Stimulated activated effector memory CD8-positive, alpha-beta T cell treated with anti-CD3 and anti-CD28 coated beads, Interleukin-12 subunit alpha, Interleukin-12 subunit beta, amount 100 ng/mL, for 72 hours (primary cell): ENCODE measurements around the gene NDUFA11.
A peak's percentile ranks its signal among the peaks of the same experiment; 100 is the strongest.

Experiments used
- ATAC-seq: fragments of 150-1000 bp; cut with Tn5 transposase; 2 replicates; pipeline ENCODE4 v1.10.0; 2021
- DNase-seq, 2 donors: peaks; one replicate each; pipeline ENCODE4 v3.0.0; 2021 to 2022; ENCODE audit warnings: low spot score in 2 of 2
- H3K27ac Mint-ChIP-seq: one replicate; pipeline ENCODE4 v1.8.0; 2022; ENCODE audit warnings: mild to moderate bottlenecking, mixed read lengths
- H3K36me3 Mint-ChIP-seq: one replicate; pipeline ENCODE4 v1.8.0; 2022; ENCODE audit warnings: mild to moderate bottlenecking, mixed read lengths
- H3K4me1 Mint-ChIP-seq: one replicate; pipeline ENCODE4 v1.8.0; 2022; ENCODE audit warnings: mixed read lengths
- H3K4me3 Mint-ChIP-seq: one replicate; pipeline ENCODE4 v1.8.0; 2022; ENCODE audit warnings: mild to moderate bottlenecking, mixed read lengths
- H3K9me3 Mint-ChIP-seq: one replicate; pipeline ENCODE4 v1.8.0; 2022; ENCODE audit warnings: mixed read lengths

Gene NDUFA11

DNA sequence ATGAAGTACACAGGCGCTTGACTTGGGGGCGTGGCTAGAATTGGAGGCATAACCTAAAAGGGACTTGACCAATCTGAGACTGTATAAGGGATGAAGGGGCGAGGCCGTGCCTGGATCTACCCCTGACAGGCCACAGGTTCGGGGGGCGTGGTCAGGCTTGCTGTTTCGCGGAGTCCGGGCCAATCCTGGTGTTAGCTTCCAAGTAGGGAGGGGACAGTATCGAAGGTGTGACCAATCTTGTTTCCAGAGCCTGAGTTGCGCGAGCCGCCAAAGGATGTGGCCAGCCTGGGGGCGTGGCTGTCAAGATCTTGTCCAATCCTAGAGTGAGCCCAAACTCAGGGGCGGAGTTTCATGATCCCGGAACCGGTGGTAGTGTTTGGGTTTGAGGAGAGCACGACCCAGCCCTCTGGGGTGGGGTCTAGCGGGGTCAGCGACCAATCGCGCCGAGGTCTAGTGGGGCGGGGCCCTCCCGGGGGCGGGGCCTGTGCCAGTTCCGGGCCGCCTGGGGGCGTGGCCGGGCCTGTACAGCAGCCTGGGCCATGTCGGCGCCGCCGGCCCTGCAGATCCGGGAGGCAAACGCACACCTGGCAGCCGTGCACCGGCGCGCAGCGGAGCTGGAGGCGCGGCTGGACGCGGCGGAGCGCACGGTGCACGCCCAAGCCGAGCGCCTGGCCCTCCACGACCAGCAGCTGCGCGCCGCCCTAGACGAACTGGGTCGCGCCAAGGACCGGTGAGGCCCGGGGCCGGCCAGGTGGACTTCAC, 943 bp upstream of the NDUFA11 start, which contains the start of gene VMAC:
TSS of gene VMAC (plus strand) at position 521 of the 762 bp plus-strand sequence. CDS start at position 540, 19 bp downstream.
- DNase-seq: peak; percentile 98 to 99
- peaks cover 42% of the 10 kb centered on the region for H3K4me1 Mint-ChIP-seq
- peak; percentile 83 for ATAC-seq
- peak within 1 kb of the TSS; percentile 100 for H3K27ac Mint-ChIP-seq
- peak within 1 kb of the TSS; percentile 99 for H3K4me3 Mint-ChIP-seq
- H3K9me3 Mint-ChIP-seq: no peaks in the 10 kb centered on the region
- H3K36me3 Mint-ChIP-seq: peaks cover 46% of the 10 kb centered on the region

DNA sequence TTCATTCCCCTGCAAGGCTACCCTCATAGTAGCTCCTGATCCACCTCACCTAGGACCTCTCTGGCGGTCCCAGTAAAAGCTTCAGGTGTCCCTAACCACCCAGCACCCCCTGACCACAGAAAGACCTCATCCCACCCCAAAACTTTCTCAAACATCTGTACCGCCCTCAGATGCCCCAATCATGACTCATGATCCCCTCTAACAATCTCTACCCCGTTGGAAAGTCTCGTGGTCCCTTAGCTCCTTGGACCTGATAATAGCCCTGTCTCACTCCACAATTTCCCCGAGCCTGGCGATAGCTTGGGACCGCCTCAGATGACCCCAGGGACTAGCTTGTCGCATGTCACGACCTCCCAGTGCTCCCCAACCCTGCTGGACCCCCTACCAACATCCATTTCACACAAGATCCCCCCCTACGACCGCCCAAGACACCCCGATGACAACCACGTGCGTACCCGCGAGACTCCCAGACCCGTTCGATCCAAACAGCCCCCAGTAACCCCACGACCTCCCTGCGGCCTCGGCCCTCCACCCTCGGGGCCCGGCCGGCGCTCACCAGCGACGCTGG, 450 bp downstream of the NDUFA11 start:
- peak overlapping the region; percentile 99 for H3K4me3 Mint-ChIP-seq
- H3K4me1 Mint-ChIP-seq: peaks cover 42% of the 10 kb centered on the region
- peak overlapping the region; percentile 100 for H3K27ac Mint-ChIP-seq
- ATAC-seq: no peak
- no peaks in the 10 kb centered on the region for H3K9me3 Mint-ChIP-seq
- DNase-seq: no peak
- peaks cover 49% of the 10 kb centered on the region for H3K36me3 Mint-ChIP-seq

DNA sequence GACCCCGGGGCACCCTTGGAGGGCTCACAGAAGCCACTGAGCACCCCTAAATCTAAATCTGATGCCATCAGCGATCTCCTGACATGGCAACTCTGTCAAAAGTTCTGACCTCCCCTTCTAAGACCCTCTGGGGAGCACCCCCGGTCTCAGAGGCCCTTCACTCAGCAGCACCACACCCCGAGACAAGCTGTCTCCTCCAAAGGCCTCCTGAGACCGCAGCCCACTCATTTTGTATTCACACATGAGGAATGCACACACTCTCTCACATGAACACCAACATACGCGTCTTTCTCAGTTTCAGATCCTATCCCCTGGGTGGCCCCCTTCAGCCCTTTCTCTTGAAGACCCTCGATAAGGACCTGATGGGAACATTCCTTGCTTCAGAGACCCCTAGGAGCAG, 2.6 kb downstream of the NDUFA11 start:
- ATAC-seq (no peak), DNase-seq (no peak)
- peak overlapping the region; percentile 87 for H3K27ac Mint-ChIP-seq
- H3K36me3 Mint-ChIP-seq: peaks cover 53% of the 10 kb centered on the region
- H3K9me3 Mint-ChIP-seq: no peaks in the 10 kb centered on the region
- H3K4me1 Mint-ChIP-seq: peaks cover 27% of the 10 kb centered on the region
- H3K4me3 Mint-ChIP-seq: no peak overlapping the region

DNA sequence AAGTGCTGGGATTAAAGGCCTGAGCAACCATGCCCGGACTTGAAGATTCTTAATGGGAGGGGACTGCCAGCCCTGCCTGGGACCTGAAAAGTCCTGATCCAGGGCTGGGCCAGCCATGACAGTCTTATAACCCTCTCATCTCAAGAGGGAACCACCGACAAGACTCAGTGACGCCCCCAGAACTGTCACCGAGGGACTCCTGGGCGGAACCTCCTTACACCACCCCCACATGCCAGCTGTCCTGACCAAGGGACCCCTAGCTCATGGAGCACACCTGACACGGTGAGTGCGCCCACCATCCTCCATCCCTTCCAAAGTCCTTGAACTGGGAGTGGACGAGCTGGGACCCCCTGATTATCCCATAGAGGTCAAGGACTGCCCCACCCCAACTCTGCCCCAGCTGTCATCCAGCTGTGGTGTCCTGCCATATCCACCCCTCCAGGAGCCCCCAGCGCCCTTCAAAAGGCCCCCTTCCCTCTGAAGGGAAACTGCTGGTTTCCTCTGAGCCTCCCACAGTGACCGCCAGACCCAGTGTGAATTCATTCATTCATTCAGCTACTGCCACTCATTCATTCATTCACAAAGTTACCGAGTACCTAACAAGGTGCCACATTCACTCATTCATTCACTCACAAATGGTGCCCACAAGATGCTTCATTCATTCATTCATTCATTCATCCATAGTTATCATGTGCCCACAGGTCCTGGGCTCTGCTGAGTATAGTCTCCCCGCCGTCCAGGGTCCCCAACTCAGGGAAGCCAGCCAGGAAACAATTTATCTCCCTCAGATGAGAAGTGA, 3.7 kb downstream of the NDUFA11 start:
- H3K36me3 Mint-ChIP-seq: peaks cover 57% of the 10 kb centered on the region
- H3K4me3 Mint-ChIP-seq: no peak overlapping the region
- peak overlapping the region; percentile 67 for H3K27ac Mint-ChIP-seq

DNA sequence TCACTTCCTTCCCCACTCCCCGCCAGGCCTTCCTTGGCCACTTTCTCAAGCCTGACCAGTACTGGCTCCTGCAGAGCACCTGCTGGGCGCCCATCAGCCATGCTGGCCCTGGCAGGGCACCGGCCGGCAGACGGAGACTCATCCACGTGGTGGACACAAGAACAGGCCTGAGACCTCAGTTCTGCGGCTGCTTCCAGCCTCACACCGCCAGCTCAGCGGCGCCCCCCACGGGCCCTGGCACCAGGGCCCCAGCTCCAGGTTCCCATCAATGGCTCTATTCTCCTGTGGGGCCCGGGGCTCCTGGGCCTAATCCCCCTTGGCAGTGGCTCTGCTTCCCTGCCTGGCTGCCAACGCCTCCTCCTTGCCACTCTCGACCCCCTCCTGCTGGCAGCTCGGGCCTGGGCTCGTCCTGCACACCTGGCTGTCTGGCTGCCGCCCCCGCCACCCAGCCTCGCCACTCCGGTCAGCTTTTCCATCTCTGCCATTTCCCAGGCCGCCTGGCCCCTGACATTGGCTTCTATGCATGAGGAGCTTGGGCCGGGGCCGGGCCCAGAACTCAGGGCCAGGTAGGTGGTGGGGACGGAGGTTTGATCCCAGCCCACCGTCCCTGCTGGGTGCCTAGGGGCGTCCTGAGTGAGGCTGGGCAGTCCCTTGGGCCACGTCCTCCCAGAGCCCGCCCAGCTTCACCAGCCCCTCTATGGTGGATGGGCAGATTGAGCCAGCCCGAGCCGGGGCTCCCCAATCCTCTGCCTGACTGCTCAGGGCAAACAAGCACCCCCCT, 6.2 kb downstream of the NDUFA11 start:
- no peak for ATAC-seq
- Mint-ChIP-seq H3K4me1 (peaks cover 15% of the 10 kb centered on the region), H3K27ac (peak overlapping the region; percentile 78), H3K36me3 (peaks cover 38% of the 10 kb centered on the region), H3K4me3 (no peak overlapping the region), H3K9me3 (no peaks in the 10 kb centered on the region)
- DNase-seq: no peak

More for the DNA sequence above, 3.7 kb downstream of the NDUFA11 start:
- ATAC-seq (no peak), DNase-seq (no peak)
- Mint-ChIP-seq H3K4me1 (peaks cover 27% of the 10 kb centered on the region), H3K9me3 (no peaks in the 10 kb centered on the region)

DNA sequence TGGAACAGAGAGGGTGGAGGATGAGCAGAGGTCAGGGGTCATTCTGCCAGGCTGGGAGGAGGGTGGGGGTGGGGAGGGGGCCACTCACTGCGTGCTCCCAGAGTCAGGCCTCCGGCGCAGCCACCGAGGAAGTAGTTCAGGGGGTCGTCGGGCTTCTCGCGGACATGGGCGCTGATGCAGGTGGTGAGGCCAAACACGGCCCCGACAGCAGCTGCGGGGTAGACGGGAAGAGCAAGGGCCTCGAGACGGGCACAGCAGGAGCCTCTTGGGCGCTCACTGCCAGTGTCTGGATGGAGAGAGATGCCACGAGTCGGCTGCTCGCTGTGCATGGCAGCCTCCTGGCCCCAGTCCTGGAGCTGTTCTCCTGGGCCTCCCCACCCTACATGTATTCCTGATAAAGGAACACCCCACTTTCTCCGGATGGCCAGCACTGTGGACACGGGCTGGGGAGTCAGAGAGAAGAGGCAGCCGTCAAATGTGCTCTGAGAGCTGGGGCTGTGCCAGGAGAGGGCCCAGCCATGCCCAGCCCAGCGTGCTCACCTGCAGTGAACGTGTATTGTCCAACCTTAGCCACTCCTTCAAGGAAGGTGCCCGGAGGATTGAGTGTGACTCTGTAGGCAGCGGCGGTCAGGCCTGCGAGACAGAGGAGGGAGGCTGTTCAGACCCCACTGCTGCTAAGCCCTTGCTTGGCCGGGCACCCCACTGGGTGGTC, 7.1 kb downstream of the NDUFA11 start:
- ATAC-seq (no peak), DNase-seq (no peak)
- Mint-ChIP-seq H3K4me1 (peaks cover 21% of the 10 kb centered on the region), H3K36me3 (peaks cover 32% of the 10 kb centered on the region), H3K4me3 (no peak overlapping the region), H3K9me3 (no peaks in the 10 kb centered on the region), H3K27ac (no peak overlapping the region)

DNA sequence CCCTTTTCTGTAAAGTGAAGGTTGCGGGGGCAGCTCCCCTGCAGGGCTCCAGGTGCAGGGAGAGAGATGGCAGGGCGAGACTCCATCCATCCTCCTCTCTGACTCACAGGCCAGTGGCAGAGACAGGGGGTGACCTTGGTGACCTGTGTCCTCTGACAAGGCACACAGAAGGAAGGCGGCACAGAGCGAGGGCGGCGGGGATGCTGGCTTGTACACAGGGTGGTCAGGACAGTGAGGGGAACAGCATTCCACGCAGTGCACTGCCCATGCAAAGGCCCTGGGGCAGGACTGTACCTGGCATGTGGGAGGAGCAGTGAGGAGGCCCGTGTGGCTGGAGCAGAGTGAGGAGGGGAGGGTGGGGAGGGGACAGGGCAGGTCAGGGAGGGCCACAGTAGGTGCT, 7.7 kb downstream of the NDUFA11 start:
- no peak for DNase-seq
- H3K4me1 Mint-ChIP-seq: peaks cover 14% of the 10 kb centered on the region
- H3K9me3 Mint-ChIP-seq: no peaks in the 10 kb centered on the region
- H3K36me3 Mint-ChIP-seq: peaks cover 31% of the 10 kb centered on the region
- peak overlapping the region; percentile 56 for H3K27ac Mint-ChIP-seq
- ATAC-seq: no peak
- no peak overlapping the region for H3K4me3 Mint-ChIP-seq

DNA sequence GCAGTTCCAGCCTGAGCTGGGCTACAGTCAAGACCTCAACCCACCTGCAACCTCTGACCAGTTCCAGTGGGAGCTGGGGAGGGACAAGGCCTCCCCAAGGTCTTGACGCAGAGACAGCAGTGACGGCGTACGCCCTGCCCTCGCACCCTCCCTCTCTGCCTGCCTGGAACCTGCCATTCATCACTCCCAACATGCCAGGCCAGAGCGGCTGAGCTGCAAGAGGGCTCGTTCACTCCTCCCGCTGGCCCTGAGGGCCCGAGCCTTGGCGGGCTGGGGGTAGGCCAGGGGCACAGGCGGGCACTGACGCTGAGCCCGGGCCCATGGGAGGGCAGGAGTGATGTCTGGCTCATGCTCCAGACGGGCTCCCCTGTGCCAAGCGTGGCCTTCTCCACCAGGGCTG, 8.2 kb downstream of the NDUFA11 start:
- DNase-seq: no peak
- Mint-ChIP-seq H3K4me1 (peaks cover 12% of the 10 kb centered on the region), H3K9me3 (no peaks in the 10 kb centered on the region), H3K27ac (peak overlapping the region; percentile 56), H3K36me3 (peaks cover 27% of the 10 kb centered on the region), H3K4me3 (no peak overlapping the region)
- no peak for ATAC-seq

DNA sequence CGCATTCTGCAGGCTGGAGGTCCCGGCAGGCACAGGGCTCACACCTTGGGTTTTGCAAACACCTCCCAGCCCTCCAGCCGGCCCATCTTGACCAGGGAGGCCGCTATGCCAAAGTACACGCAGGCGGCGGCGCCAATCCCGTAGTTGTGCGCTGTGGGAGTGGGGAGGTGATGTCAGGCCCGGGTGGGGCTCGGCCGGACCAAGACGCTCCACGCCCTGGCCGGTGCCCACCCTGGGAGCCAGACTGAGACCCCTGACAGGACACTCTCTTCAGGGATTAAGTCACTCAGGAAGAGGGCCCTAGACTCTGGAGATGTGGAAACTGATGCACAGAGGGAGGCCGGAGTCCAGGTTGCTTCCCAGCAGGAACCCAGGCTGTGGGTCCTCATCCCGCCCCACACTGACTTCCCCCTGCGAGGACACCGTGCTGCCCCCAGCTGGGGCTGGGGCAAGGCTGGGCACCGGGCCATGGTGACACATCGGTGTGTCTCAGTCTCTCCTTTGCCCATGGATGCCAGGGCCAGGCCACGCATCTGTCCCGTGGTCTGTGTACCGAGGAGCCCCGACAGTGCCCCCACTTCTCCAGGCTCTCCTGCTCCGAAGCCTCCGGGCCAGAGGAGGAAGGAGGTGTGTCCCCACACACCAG, 8.8 kb downstream of the NDUFA11 start:
- Mint-ChIP-seq H3K4me1 (peaks cover 7% of the 10 kb centered on the region), H3K9me3 (no peaks in the 10 kb centered on the region), H3K27ac (no peak overlapping the region), H3K4me3 (no peak overlapping the region), H3K36me3 (peaks cover 23% of the 10 kb centered on the region)
- ATAC-seq (no peak), DNase-seq (no peak)

DNA sequence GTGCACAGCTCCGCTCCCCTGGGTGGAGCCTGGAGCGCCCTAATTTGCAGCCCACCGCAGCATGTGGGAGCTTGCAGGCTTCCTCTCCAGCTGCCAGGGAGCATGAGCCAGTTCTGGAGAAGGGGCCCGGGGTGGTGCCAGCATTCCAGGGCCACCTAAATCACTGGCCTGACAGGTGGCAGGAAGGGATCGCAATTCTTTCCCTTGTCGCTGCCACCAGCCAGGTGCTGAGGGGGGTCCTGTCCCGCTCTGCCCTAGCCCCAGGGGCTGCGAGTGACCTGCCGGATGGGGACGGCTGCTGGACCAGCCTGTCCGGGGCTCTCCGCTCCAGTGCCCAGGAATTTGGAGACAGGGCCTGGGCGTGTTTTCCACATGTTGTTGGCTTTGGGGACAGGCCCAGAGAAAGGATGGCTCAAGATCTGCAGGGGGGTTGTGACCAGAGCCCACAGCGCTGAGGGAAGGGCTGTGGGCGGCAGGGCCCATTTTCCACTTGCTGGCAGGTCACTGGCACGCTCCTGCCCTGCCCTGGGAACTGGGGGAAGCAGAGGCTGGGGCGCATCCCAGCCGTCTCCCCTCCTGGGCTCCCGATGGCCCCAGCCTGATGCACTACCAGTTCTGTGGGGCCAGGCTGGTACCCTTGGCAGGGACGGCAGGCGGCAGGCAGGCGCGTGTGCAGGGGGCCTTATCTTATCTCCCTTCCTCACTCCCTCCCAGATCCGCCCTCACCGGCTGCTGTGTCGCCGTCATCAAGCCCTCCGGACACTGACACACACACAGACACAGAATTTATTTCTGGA, 9.5 kb downstream of the NDUFA11 start:
- no peak overlapping the region for H3K4me3 Mint-ChIP-seq
- H3K27ac Mint-ChIP-seq: no peak overlapping the region
- peaks cover 12% of the 10 kb centered on the region for H3K4me1 Mint-ChIP-seq
- H3K36me3 Mint-ChIP-seq: peaks cover 27% of the 10 kb centered on the region
- DNase-seq (no peak), ATAC-seq (no peak)
- H3K9me3 Mint-ChIP-seq: no peaks in the 10 kb centered on the region

DNA sequence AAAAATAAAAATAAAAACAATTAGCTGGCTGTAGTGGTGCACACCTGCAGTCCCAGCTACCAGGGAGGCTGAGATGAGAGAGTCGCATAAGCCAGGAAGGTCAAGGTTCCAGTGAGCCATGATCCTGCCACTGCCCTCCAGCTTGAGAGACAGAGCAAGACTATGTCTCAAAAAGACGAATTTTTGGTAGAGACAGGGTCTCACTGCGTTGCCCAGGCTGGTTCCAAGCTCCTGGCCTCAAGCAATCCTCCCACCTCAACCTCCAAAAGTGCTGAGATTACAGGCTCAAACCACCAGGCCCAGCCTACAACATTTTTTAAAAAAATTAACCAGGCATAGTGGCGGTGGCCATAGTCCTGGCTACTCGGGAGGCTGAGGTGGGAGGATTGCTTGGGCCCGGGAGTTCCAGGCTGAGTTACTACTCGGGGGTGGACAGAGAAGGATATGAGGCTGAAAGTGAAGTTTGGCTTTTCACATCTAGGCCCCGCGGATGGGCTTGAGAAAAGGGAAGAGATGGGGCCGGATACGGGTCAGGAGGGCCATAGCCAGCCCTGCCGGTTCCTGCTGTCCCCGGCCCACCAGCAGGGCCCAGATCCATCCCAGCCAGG, 10.2 kb downstream of the NDUFA11 start:
- H3K27ac Mint-ChIP-seq: no peak overlapping the region
- H3K36me3 Mint-ChIP-seq: peaks cover 27% of the 10 kb centered on the region
- H3K4me3 Mint-ChIP-seq: no peak overlapping the region
- ATAC-seq (no peak), DNase-seq (no peak)
- H3K4me1 Mint-ChIP-seq: peaks cover 12% of the 10 kb centered on the region
- no peaks in the 10 kb centered on the region for H3K9me3 Mint-ChIP-seq

DNA sequence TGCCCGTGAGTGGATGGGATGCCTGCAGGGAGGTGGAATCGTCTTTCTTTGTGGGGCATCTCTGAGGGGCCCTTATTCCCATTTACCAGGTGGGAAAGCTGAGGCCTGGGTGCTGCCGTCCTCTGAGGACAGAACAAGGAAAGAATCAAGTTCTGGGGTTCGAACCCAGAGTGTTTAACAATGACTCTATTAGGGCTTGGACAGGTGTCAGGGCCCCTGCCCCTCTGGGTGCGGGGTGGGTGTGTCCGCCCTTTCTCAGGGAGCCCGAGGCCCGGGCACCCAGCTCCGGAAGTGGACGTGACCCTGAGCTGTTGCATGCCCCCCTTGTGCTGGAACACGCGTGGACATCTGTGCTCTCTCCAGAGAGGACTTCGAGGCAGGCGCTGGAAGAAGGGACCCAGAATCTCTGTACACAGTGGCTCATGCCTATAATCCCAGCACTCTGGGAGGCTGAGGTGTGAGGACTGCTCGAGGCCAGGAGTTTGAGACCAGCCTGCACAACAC, 10.8 kb downstream of the NDUFA11 start:
- no peaks in the 10 kb centered on the region for H3K9me3 Mint-ChIP-seq
- peaks cover 26% of the 10 kb centered on the region for H3K36me3 Mint-ChIP-seq
- peaks cover 12% of the 10 kb centered on the region for H3K4me1 Mint-ChIP-seq
- DNase-seq (no peak), ATAC-seq (no peak)
- no peak overlapping the region for H3K4me3 Mint-ChIP-seq
- no peak overlapping the region for H3K27ac Mint-ChIP-seq
